ENCODE measurements around the gene P2RY2. TPM values are rescaled to one million over a fixed set of nuclear protein-coding genes. Genes with fewer than 3 reads are reported as not detected.

P2RY2 gene
- total and polyA plus RNA-seq, 7 donors = 0.16 to 6.2 (median 3.6) TPM; not detected in 3

- Histone ChIP-seq H3K9me3 (no peaks in the 10 kb centered on the region), H3K27me3 (no peaks in the 10 kb centered on the region), H3K4me3 (no peak overlapping the region), H3K27ac (peak overlapping the region in 1 of 4 donors; percentile 10), H3K36me3 (no peaks in the 10 kb centered on the region), H3K4me1 (no peaks in the 10 kb centered on the region)
- TF ChIP-seq CTCF (IDR thresholded peaks at IDR 0.05) (no peak), POLR2AphosphoS5 (IDR thresholded peaks at IDR 0.05) (no peak), POLR2A (IDR thresholded peaks at IDR 0.05) (no peak), EP300 (IDR thresholded peaks at IDR 0.05) (no peak)
- 75 to 86% methylated on average over 11 of the region's 11 CpGs for WGBS, 2 donors
- intact Hi-C loops (cut with DNase I) = no loop called here
- peak; percentile 62 for DNase-seq
These were observed 56.8 kb downstream of the P2RY2 start for GRCh38 chr11:73274722-73275380.

- no peak overlapping the region for H3K4me3 ChIP-seq
- H3K27me3 ChIP-seq = no peaks in the 10 kb centered on the region
- H3K27ac ChIP-seq = no peak overlapping the region
- TF ChIP-seq POLR2AphosphoS5 (IDR thresholded peaks at IDR 0.05) (no peak), CTCF (IDR thresholded peaks at IDR 0.05) (no peak), EP300 (IDR thresholded peaks at IDR 0.05) (no peak)
- 97% methylated on average over 4 of the region's 4 CpGs for WGBS, 2 donors
- intact Hi-C loops (cut with DNase I) = no loop called here
- H3K36me3 ChIP-seq = no peaks in the 10 kb centered on the region
- no peaks in the 10 kb centered on the region for H3K9me3 ChIP-seq
- DNase-seq = peak; percentile 46
- H3K4me1 ChIP-seq = no peaks in the 10 kb centered on the region
These were observed 57.3 kb downstream of the P2RY2 start for GRCh38 chr11:73275381-73275750.

GRCh38 chr11:73277467-73277866 is 59.4 kb downstream of the P2RY2 start:
- no peak for TF ChIP-seq POLR2A (IDR thresholded peaks at IDR 0.05)
- TF ChIP-seq CTCF (IDR thresholded peaks at IDR 0.05) = no peak
- no peak for TF ChIP-seq EP300 (IDR thresholded peaks at IDR 0.05)
- TF ChIP-seq POLR2AphosphoS5 (IDR thresholded peaks at IDR 0.05) = no peak
- Histone ChIP-seq H3K4me3 (no peak overlapping the region), H3K4me1 (no peaks in the 10 kb centered on the region), H3K27ac (no peak overlapping the region), H3K36me3 (no peaks in the 10 kb centered on the region), H3K9me3 (no peaks in the 10 kb centered on the region), H3K27me3 (no peaks in the 10 kb centered on the region)
- WGBS, 2 donors = 71 to 86% methylated on average over 3 of the region's 3 CpGs
- DNase-seq = no peak
- intact Hi-C loops (cut with DNase I) = no loop called here

- no peak for DNase-seq
- Histone ChIP-seq H3K9me3 (no peaks in the 10 kb centered on the region), H3K36me3 (no peaks in the 10 kb centered on the region), H3K4me1 (no peaks in the 10 kb centered on the region), H3K27me3 (no peaks in the 10 kb centered on the region), H3K27ac (no peak overlapping the region), H3K4me3 (no peak overlapping the region)
- 70 to 73% methylated on average over 5 of the region's 5 CpGs for WGBS, 2 donors
- TF ChIP-seq POLR2AphosphoS5 (IDR thresholded peaks at IDR 0.05) (peak in 1 of 4 donors; percentile 9), EP300 (IDR thresholded peaks at IDR 0.05) (no peak)
- intact Hi-C loops (cut with DNase I) = no loop called here
These were observed 62.5 kb downstream of the P2RY2 start for GRCh38 chr11:73280626-73281025.

- no peak overlapping the region for H3K4me3 ChIP-seq
- peak overlapping the region in 2 of 4 donors; percentile 1 to 5 for H3K27ac ChIP-seq
- no peak for TF ChIP-seq CTCF (IDR thresholded peaks at IDR 0.05)
- TF ChIP-seq POLR2AphosphoS5 (IDR thresholded peaks at IDR 0.05) = no peak
- TF ChIP-seq EP300 (IDR thresholded peaks at IDR 0.05) = no peak
- no peak for TF ChIP-seq POLR2A (IDR thresholded peaks at IDR 0.05)
- no peaks in the 10 kb centered on the region for H3K27me3 ChIP-seq
- intact Hi-C loops (cut with DNase I) = no loop called here
- WGBS, 2 donors = 92 to 95% methylated on average over 3 of the region's 3 CpGs
- no peaks in the 10 kb centered on the region for H3K9me3 ChIP-seq
- DNase-seq = no peak
- no peaks in the 10 kb centered on the region for H3K4me1 ChIP-seq
- no peaks in the 10 kb centered on the region for H3K36me3 ChIP-seq
These were observed 63.2 kb downstream of the P2RY2 start for GRCh38 chr11:73281201-73281741.

Measured in sigmoid colon (tissue), 7 donors.